ENCODE data around the gene TFF3.
A peak's percentile ranks its signal among the peaks of the same experiment; 100 is the strongest.
"Not testable (repeated sequence)": the region's sequence is repeated elsewhere in the genome, so short reads cannot be mapped to it uniquely, and the experiment has no call there.

Gene TFF3

GRCh38 chr21:42303443-42303842, 11.8 kb downstream of the TFF3 start:
- DNase-seq, result no peak

DNA sequence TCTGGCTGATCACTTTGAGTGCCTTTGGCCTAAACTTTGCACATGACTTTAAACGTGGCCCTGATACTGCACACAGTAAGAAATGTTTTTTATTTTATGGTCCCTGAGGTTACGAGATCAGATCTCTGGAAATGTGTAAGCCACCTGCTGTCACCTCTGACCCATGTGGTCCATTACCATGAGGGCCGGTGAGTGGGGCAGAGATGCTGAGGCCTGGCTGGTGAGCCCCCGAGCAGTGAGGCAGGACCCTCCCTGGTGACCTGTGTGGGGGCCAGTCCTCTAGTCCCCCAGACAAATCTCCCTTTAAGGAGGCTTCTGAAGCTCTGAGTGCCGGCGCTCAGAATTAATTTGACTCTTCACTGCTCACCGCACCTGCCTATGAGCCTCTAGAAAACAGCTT, 12.4 kb downstream of the TFF3 start:
- no peak for DNase-seq

DNA sequence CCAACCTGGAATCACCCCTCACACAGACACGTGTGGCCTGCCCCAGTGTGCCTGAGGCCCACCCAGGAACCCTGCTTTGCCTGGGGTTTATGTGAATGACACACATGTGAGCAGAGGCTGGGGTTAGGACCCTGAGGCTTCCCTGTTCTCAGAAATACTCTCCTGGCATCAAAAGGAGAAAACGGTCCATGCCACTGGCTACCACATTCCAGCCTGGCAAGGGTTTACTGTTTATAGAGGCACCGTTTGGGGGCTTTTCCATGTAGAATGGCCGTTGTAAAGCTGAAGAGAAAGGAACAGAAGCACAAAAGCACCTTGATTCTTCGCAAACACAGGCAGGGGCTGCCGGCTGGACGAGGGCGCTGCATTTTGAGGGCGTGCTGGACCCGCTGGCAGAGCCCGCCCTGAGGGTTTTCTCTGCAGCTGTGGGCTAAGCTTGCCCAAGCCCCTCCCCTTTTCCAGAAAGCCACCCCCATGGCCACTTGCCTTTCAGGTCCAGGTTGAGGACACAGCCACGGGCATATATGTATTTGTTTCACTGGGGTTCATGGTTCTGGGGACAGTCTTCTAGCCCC, 13.0 kb downstream of the TFF3 start:
- DNase-seq, result no peak

GRCh38 chr21:42301371-42302075, 13.7 kb downstream of the TFF3 start:
- DNase-seq, result no peak

- DNase-seq, result no peak
Observed at GRCh38 chr21:42300956-42301355, 14.3 kb downstream of the TFF3 start.

- no peak for DNase-seq
Observed at GRCh38 chr21:42300045-42300583, 15.1 kb downstream of the TFF3 start.

DNA sequence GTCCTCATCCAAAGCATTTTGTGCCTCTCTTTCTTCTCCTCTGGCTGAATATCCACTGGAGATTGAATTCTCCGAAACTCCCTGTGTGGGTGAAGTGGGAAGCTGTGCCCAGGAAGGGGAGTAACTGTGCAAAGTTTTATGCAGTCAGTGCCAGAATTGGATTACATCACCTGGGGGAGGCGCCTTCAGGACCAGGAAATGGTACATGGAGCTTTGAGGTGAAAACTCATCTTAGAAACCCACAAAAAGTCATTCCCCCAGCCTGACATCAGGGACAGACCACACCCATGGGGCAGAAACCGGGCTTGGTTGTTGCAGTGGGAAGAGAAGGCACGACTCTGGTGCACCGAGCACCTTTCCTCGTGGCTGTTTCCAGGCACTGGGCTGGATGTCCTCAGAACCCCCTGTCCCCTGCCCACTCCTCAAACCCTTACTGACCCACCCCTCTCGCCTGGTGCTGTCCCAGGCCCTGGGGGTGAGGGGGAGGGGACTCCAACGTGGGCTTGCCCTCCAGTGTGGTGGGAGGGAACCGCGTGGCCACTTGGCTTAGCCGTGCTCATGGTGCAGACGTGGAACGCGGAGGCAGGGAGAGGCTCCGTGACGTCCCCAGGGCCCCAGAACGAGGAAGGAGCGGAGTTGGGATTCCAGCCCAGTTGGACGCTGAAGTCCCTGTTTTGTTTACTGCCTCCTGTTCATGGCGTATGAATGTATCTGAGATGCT, 15.7 kb downstream of the TFF3 start:
- peak; percentile 58 for DNase-seq

GRCh38 chr21:42298657-42299056, 16.6 kb downstream of the TFF3 start:
- no peak for DNase-seq

DNA sequence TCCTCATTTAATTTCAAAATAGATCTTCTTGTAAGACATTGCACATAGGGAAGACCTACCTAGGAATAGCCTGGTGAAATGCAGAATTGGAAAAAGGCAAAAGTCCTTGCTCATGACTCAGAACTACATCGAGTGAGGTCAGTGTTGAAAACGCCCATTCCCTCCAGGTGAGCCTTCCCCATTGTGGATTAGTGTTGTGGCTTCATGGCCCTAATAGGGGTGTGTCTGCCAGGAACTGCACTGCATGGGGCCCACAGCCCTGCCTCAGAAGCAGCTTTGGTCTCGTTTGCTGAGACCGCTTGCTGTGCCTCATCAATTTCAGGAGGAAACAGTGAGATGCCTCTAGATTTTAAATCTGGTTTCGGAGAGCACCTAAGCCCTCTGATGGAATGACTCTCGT, 17.0 kb downstream of the TFF3 start:
- no peak for DNase-seq

GRCh38 chr21:42297377-42297776, 17.8 kb downstream of the TFF3 start:
- DNase-seq, result no peak

GRCh38 chr21:42296501-42296900, 18.7 kb downstream of the TFF3 start:
- peak; percentile 79 for DNase-seq

GRCh38 chr21:42295845-42296244, 19.4 kb downstream of the TFF3 start:
- no peak for DNase-seq

DNA sequence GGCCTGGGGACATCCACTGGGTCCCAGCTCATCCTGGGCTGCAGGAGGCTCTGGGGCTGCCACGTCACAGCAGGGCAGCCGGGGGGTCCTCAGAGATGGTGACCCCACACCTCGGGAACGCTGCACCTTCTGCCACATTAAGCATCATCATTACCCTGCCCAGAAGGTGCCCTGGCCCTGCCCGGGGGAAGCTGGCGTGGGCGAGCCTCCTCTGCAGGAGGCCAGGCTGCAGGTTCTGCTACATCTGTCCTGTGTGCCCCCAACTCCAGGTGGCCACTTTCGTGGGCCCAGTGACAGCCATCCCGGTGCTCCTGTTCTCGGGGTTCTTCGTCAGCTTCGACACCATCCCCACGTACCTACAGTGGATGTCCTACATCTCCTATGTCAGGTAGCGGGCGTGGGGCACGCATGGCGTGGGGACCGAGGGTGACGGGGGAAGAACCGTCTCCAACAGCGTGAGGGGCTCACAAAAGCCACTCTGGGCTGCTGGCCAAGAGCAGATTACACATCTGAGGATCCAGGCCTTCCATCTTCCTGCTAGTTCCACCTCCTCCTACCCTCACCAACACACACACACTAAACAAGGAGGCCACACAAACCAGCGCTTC, 20.8 kb downstream of the TFF3 start:
- DNase-seq, result no peak

DNA sequence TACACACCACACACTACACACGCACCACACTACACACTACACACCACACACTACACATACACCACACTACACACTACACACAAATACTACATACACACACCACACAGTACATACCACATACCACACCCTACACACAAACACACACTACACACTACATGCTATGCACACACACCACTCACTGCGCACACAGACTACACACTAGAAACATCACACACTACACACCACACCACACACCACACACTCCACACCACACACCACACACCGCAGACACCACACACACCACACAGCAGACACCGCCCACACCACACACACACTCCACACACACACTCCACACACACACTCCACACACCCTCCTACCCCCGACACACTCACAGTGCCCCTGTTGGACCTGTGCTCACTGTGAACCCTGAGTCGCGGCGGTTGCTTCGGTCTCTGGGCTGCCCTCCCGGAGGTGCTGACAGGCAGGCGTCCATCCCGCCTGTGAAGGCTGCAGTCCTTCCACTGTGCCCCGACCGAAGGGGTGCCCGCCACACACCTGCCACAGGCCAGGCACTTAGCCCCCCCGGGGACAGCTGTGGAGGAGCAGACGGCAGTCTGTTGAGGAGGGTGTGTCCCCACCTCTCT, 21.4 kb downstream of the TFF3 start:
- no peak for DNase-seq

- not testable (repeated sequence) for DNase-seq
Observed at GRCh38 chr21:42292563-42293142, 22.6 kb downstream of the TFF3 start.

- DNase-seq, result no peak
Observed at GRCh38 chr21:42291751-42292562, 23.3 kb downstream of the TFF3 start.

DNA sequence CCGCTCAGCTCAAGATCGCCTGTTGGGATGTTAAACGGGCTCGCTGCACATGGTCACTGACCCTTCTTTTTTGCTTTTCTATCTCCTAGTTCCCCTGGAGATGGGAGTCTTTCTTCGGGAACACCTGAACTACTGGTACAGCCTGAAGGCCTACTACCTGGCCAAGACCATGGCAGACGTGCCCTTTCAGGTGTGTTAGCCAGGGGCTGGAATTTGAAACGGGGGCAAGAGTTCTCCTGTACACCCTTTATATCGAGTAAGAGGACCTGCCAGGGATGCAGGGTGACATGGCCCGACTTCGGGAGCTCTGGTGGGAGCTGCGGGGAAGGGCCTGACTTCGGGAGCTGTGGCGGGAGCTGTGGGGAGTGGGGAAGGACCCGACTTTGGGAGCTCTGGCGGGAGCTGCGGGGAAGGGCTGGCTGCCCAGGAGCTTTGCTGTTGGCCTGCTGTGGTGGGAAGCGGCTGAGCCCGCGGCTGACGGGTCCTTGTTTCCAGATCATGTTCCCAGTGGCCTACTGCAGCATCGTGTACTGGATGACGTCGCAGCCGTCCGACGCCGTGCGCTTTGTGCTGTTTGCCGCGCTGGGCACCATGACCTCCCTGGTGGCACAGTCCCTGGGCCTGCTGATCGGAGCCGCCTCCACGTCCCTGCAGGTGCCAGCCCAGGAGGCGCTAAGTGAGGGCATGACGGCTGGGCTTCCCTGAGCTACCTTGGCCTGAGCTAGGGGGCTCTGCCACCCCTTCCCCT, 24.0 kb downstream of the TFF3 start:
- DNase-seq, result no peak

DNA sequence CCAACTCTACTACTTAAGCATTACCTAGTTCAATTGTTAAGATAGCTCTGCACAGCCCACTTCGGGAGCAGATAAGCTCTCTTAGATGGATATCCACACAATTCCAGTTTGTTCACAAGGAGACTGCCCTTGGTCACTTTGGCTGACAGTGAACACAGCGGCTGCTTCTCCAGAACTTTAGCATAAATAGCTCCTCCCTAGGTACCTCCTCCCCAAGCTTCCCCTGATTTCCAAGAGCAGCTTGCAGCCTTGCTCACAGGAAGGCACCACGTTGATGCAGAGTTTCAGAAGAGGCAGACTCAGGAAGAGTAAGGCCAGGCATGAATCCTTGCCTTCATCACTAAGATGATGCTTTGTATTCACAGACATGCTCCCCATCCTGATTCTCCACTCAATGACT, 24.7 kb downstream of the TFF3 start:
- no peak for DNase-seq

DNA sequence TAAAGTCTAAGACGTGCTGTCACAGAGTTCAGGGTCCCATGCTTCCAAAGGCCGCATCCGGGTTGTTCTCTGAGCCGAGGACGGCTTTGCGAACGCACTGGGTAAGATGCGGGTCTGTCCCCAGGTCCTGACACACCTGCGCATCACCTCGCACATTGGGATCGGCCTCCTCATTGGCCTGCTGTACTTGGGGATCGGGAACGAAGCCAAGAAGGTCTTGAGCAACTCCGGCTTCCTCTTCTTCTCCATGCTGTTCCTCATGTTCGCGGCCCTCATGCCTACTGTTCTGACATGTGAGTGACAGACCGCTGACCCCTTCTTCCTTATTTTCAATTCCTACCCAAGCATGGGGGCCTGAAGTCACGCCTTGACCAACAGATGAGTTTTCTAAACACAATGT, 25.3 kb downstream of the TFF3 start:
- DNase-seq, result peak; percentile 83

GRCh38 chr21:42288962-42289361, 26.2 kb downstream of the TFF3 start:
- no peak for DNase-seq
